T-helper 2 cell treated with Interferon-gamma antibody and Interleukin-4, amounts not matched to agents 5 μg/mL and 100 μg/mL, for 36 hours (primary cell): ENCODE results near the gene SENP5.
A peak's percentile ranks its signal among the peaks of the same experiment; 100 is the strongest.

ENCODE experiments used
- DNase-seq: peaks from one replicate; pipeline ENCODE4 v3.0.0; 2021; ENCODE audit warnings: low spot score
- H3K27ac Mint-ChIP-seq: one replicate; pipeline ENCODE4 v1.8.0; 2021; ENCODE audit warnings: mild to moderate bottlenecking, mixed read lengths
- H3K27me3 Mint-ChIP-seq: one replicate; pipeline ENCODE4 v1.8.0; 2021; ENCODE audit warnings: low read depth, mixed read lengths
- H3K36me3 Mint-ChIP-seq: one replicate; pipeline ENCODE4 v1.8.0; 2021; ENCODE audit warnings: low read depth, mixed read lengths
- H3K4me1 Mint-ChIP-seq: one replicate; pipeline ENCODE4 v1.8.0; 2021; ENCODE audit warnings: low read depth, mixed read lengths
- H3K4me3 Mint-ChIP-seq: one replicate; pipeline ENCODE4 v1.8.0; 2022; ENCODE audit warnings: mild to moderate bottlenecking, moderate library complexity, mixed read lengths
- H3K9me3 Mint-ChIP-seq: one replicate; pipeline ENCODE4 v1.8.0; 2021; ENCODE audit warnings: mixed read lengths

SENP5 gene

DNA sequence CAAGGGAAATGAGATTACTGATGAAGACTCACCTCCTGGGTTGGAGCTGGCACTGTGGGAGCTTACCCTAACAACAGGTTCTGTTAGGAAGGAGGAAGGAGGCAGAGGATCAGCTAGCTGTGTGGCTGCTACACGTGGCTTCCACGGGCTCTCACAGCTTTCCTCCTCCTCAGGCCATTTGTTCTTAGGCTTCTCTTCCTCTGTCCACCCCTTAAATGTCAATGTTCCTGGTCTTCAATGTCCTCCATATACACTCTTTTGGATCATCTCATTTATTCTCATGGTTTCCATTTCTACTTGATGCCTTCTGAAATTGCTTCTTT, 95.9 kb downstream of the SENP5 start:
- Mint-ChIP-seq H3K4me3 (no peak overlapping the region), H3K36me3 (peaks cover 16% of the 10 kb centered on the region), H3K4me1 (peaks cover 7% of the 10 kb centered on the region), H3K9me3 (no peaks in the 10 kb centered on the region), H3K27me3 (no peaks in the 10 kb centered on the region), H3K27ac (no peak overlapping the region)
- DNase-seq: no peak

DNA sequence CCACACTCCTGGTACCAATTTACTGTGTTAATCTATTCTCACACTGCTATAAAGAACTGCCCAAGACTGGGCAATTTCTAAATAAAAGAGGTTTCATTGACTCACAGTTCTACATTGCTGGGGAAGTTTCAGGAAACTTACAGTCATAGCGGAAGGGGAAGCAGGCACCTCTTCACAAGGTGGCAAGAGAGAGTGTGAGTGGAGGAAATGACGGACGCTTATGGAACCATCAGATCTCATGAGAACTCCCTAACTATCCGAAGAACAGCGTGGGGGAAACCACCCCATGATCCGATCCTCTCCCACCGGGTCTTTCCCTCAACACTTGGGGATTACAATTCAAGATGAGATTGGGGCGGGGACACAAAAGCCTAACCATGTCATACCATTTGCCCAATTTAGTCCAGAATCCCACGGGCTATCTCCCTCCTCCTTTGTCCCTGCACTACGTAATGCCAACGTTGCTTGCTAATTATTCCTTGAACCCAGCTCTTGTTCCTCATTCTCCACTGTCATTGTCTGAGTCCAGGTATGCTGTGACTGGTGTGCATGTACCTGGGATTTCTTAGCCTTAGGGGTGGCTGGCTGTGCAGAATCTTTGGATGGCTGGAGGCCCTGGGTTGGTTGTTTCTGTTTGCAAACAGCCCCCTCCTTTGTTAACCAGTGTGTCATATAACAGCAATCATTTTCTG, 97.5 kb downstream of the SENP5 start:
- Mint-ChIP-seq H3K4me3 (no peak overlapping the region), H3K36me3 (peaks cover 16% of the 10 kb centered on the region), H3K4me1 (peaks cover 8% of the 10 kb centered on the region), H3K27ac (no peak overlapping the region), H3K9me3 (no peaks in the 10 kb centered on the region), H3K27me3 (peaks cover 2% of the 10 kb centered on the region)
- DNase-seq: no peak

DNA sequence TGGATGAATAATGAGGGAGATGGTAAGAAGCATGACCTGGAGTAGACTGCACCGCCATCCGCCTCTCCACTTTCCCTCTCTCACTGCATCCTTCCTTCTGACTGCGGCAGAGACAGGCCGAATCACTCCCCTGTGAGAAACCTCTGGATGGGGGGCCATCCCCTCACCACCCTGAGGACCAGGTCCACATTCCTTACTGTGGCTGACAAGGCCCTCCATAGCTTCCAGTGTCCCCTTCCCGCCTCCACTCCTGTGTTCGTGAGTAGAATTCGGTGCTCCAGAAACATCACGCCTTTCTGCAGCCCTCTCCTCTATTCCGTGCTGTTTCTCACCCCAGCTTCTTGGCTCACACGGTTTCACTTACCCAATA, 98.1 kb downstream of the SENP5 start:
- no peak overlapping the region for H3K4me3 Mint-ChIP-seq
- DNase-seq: no peak
- H3K36me3 Mint-ChIP-seq: peaks cover 16% of the 10 kb centered on the region
- no peak overlapping the region for H3K27ac Mint-ChIP-seq
- H3K9me3 Mint-ChIP-seq: no peaks in the 10 kb centered on the region
- peaks cover 7% of the 10 kb centered on the region for H3K27me3 Mint-ChIP-seq
- H3K4me1 Mint-ChIP-seq: peaks cover 11% of the 10 kb centered on the region

DNA sequence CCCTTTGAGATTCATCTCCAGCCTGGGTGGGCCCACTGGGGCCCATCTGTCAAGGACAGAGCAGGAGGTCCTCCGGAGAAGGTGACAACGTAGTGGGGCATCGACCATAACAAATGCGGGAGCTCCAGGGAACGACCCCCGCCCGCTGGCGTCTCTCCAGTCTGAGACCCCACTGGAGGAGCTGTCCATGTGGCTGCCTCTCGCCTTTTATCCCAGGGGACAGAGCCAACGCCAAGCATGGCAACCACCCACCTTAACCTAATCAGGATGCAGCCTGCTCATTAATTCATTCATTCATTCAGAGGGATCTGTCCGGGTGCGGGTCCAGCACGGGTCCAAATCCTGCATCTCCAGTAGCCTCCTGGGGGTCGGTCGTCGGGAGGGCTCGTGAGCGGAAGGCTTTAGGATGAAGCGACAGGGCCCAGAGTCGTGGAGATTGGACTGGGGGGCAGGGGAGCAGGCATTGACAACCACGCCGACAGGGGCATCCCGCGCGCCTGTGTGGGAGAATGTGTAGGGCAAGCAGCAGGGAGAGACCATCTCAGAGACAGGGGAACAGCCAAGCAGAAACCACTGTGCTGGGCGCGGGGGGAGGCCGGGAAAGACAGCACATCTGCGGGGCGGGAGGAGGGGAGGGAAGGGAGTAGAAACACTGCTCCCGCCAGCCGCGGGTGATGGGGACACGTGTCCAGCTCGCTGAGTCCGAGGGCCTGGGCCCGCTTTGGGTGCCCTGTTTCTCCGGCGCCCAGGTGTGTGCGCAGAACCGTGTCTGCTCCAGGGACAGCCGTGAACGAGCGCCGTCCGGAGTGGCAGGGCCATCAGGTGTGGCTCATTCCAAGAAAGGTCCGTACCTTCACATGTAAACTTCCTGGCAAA, 99.0 kb downstream of the SENP5 start:
- DNase-seq: no peak
- Mint-ChIP-seq H3K4me1 (peaks cover 11% of the 10 kb centered on the region), H3K36me3 (peaks cover 16% of the 10 kb centered on the region), H3K9me3 (no peaks in the 10 kb centered on the region), H3K27ac (no peak overlapping the region), H3K4me3 (peak overlapping the region; percentile 34), H3K27me3 (peaks cover 11% of the 10 kb centered on the region)

DNA sequence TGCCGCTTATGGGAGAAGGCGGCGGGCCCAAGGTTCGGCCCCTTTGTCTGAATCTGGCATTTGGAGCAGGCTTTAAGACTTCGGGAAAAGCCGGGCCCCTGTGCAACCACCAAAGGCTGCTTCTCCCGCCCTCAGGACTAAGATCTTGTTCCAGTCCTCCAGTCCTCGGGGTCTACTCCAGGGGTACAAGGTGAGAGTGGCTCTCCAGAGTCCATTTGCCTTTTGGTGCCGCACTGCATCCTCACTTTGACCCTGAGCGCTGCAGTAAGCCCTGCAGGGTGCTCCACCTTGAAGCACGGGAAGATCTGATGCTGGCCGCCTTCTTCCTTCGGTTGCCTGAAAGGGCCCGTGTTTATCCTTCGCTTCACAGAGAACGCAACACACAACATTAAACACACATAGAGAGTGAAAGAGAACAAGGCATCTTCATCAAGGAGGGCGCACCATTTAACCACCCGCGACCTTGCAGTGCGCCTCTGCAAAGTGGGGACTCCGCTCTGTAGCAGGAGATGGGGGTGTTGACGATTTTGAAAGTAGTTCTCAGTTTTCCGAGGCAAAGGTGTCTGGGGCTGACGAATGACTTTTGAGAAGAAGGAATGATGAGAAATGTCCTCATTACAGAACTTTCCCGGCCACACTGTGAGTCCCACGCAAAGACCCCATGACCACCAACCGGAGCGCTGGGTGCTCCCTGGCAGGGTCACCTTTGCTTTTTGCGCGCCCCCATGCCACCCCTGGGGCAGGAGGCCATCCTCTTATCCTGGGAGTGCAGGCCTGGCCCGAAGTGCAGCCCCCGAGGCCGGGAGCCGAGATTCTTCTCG, 99.9 kb downstream of the SENP5 start:
- DNase-seq: no peak
- Mint-ChIP-seq H3K27ac (peak overlapping the region; percentile 7), H3K36me3 (peaks cover 16% of the 10 kb centered on the region), H3K9me3 (no peaks in the 10 kb centered on the region), H3K27me3 (peaks cover 11% of the 10 kb centered on the region), H3K4me1 (peaks cover 11% of the 10 kb centered on the region), H3K4me3 (peak overlapping the region; percentile 79)

- peak within 1 kb of the TSS; percentile 87 for H3K27ac Mint-ChIP-seq
- DNase-seq: peak; percentile 60
Observed at GRCh38 chr3:196968233-196969133, 100.8 kb downstream of the SENP5 start, which contains the start of gene PIGZ. PIGZ (minus strand) TSS chr3:196968833; CDS start chr3:196952031, 16,802 bp downstream.

GRCh38 chr3:196969134-196969659, 101.5 kb downstream of the SENP5 start:
- DNase-seq: peak; percentile 57

More at GRCh38 chr3:196968233-196969133, 100.8 kb downstream of the SENP5 start, which contains the start of gene PIGZ:
- Mint-ChIP-seq H3K27me3 (peaks cover 11% of the 10 kb centered on the region), H3K36me3 (peaks cover 16% of the 10 kb centered on the region), H3K4me1 (peaks cover 11% of the 10 kb centered on the region), H3K4me3 (peak within 1 kb of the TSS; percentile 79), H3K9me3 (no peaks in the 10 kb centered on the region)

DNA sequence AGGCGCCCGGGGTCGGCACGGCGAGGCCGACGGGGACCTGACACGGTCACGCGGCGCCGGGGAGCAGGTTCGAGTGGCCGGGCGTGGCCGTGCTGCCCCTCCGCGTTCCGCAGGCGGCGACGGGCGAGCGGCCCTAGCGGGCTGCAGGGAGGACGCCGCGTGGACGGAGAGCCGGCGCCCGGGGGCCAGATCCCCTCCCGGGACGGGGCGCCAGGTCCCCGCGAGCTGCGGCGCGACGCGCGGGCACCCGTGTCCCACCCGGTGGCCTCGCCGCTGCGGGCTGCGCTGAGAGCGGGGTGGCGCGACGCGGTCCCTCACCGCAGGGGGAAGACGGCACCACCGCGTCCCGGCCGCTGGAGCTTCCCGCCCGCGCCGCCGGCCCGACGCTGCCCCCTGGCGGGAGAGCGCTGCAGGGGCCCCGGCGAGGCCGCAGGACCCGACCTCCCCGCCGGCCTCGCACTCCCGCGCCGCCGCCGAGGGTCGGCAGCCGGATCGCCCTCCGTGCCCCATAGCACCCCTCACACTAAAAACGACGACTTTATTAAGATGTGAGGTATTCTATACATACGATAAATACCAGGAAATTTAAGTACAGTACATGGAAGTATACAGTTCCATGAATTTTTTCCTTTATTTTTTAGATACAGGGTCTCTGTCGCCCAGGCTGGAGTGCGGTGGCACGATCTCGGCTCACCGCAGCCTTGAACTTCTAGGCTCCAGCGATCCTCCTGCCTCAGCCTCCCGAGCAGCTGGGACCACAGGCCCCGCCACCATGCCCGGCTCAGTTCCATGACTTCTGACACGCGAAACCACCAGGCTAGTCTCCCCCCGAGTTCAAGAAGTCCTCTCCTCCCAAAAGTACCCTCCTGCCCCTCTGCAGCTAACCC, 102.2 kb downstream of the SENP5 start:
- Mint-ChIP-seq H3K27ac (peak overlapping the region; percentile 85), H3K27me3 (peaks cover 11% of the 10 kb centered on the region), H3K36me3 (peaks cover 16% of the 10 kb centered on the region), H3K4me3 (peak overlapping the region; percentile 79), H3K9me3 (no peaks in the 10 kb centered on the region), H3K4me1 (peaks cover 11% of the 10 kb centered on the region)
- DNase-seq: peak; percentile 76

More at GRCh38 chr3:196969134-196969659, 101.5 kb downstream of the SENP5 start:
- peak overlapping the region; percentile 87 for H3K27ac Mint-ChIP-seq
- peaks cover 11% of the 10 kb centered on the region for H3K27me3 Mint-ChIP-seq
- peak overlapping the region; percentile 73 for H3K4me3 Mint-ChIP-seq
- no peaks in the 10 kb centered on the region for H3K9me3 Mint-ChIP-seq
- H3K36me3 Mint-ChIP-seq: peaks cover 16% of the 10 kb centered on the region
- H3K4me1 Mint-ChIP-seq: peaks cover 11% of the 10 kb centered on the region

DNA sequence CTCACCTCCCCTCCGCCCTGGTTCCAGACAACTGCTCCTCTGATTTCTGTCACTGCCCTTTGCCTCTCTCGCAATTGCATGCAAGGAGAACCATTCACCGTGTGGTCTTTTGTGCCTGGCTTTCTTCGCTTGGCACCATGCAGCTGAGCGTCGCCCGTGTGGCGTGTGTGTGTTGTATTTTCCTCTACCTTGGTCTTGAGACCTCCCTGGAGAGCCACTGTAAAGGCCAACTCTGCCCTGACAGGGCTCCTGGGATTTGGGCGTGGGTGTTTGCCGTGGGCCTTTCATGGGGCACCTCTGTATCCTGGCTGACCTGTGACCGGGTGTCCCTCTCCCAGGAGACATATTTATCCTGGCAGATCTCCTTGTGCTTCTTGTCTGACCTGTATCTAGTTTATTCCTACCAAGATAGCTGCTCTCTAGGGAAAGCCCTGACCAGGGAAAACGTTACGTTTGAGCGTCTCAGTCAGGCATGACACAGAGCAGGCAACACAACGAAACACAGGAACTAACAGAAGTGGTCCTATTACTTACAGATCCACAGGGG, 102.9 kb downstream of the SENP5 start:
- peaks cover 11% of the 10 kb centered on the region for H3K4me1 Mint-ChIP-seq
- H3K9me3 Mint-ChIP-seq: no peaks in the 10 kb centered on the region
- H3K27me3 Mint-ChIP-seq: peaks cover 11% of the 10 kb centered on the region
- DNase-seq: no peak
- peak overlapping the region; percentile 85 for H3K27ac Mint-ChIP-seq
- H3K4me3 Mint-ChIP-seq: peak overlapping the region; percentile 79
- peaks cover 12% of the 10 kb centered on the region for H3K36me3 Mint-ChIP-seq

DNA sequence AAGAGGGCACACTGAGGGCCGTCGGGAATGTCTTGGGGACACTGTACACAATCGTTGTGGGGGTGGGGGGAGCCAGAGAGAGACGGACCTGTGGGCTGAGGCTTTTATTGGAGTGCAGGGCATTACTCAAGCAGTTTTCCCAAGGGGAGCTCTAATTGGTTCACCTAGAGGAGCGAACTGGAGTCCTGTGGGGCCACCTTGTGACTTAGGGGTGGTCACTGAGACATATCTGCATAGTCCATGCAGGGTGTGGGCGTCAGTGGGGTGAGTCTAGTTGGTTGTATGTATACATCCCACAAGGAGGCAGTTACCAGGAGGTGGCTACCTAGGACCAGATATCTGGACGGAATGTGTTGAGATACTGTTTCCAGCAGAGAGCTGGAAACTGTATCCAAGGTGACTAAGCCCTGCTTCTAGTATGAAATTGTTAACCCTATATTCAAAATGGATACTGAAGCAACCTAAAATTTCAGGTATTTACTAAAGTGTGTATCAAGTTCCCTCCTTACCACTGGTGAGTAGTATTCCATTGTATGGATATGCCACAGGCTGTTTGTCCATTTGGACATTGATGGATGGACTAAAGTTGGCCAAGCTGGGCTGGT, 103.5 kb downstream of the SENP5 start:
- H3K9me3 Mint-ChIP-seq: no peaks in the 10 kb centered on the region
- DNase-seq: no peak
- peaks cover 11% of the 10 kb centered on the region for H3K4me1 Mint-ChIP-seq
- no peak overlapping the region for H3K27ac Mint-ChIP-seq
- H3K36me3 Mint-ChIP-seq: peaks cover 7% of the 10 kb centered on the region
- H3K4me3 Mint-ChIP-seq: peak overlapping the region; percentile 34
- peaks cover 11% of the 10 kb centered on the region for H3K27me3 Mint-ChIP-seq

GRCh38 chr3:196974661-196975060, 106.9 kb downstream of the SENP5 start:
- Mint-ChIP-seq H3K4me1 (peaks cover 6% of the 10 kb centered on the region), H3K4me3 (no peak overlapping the region), H3K27me3 (peaks cover 11% of the 10 kb centered on the region), H3K36me3 (no peaks in the 10 kb centered on the region), H3K27ac (no peak overlapping the region), H3K9me3 (no peaks in the 10 kb centered on the region)
- DNase-seq: no peak
